Muscle layer of colon (tissue), 2 donors: ENCODE results near the gene TMEM256.

Source experiments
- H3K27ac ChIP-seq: one replicate; pipeline ENCODE4 v1.7.0; 2013; ENCODE audit warnings: low read depth, mild to moderate bottlenecking, low read length, moderate library complexity
- H3K27me3 ChIP-seq, 2 donors: one replicate each; pipeline ENCODE4 v1.7.0; 2013; ENCODE audit warnings: low read length in 2 of 2, mild to moderate bottlenecking in 2 of 2; ENCODE audit not compliant: insufficient read depth in 2 of 2, control insufficient read depth in 1 of 2
- H3K36me3 ChIP-seq: one replicate; pipeline ENCODE4 v1.7.0; 2013; ENCODE audit warnings: mild to moderate bottlenecking, low read length; ENCODE audit not compliant: insufficient read depth
- H3K4me1 ChIP-seq: one replicate; pipeline ENCODE4 v1.7.0; 2013; ENCODE audit warnings: mild to moderate bottlenecking, low read length; ENCODE audit not compliant: insufficient read depth
- H3K4me3 ChIP-seq, 2 donors: one replicate each; pipeline ENCODE4 v1.7.0; 2013; ENCODE audit warnings: low read length in 2 of 2, low read depth in 1 of 2, mild to moderate bottlenecking in 1 of 2, moderate library complexity in 1 of 2
- H3K9ac ChIP-seq: one replicate; pipeline ENCODE4 v1.7.0; 2013; ENCODE audit warnings: low read length
- H3K9me3 ChIP-seq: one replicate; pipeline ENCODE4 v1.7.0; 2013; ENCODE audit warnings: mild to moderate bottlenecking, low read length
- donor health status: abdominal sarcoma.
- donor health status: Adenocarcinoma of cecum.

TMEM256 gene

GRCh38 chr17:7438656-7439460, 35.0 kb upstream of the TMEM256 start:
- H3K27ac ChIP-seq, result no peak overlapping the region

GRCh38 chr17:7437950-7438614, 34.2 kb upstream of the TMEM256 start:
- no peak overlapping the region for H3K4me3 ChIP-seq
- no peaks in the 10 kb centered on the region for H3K36me3 ChIP-seq
- no peak overlapping the region for H3K27ac ChIP-seq
- no peak overlapping the region for H3K9ac ChIP-seq
- no peaks in the 10 kb centered on the region for H3K9me3 ChIP-seq
- peaks cover 38% of the 10 kb centered on the region for H3K4me1 ChIP-seq
- H3K27me3 ChIP-seq, result peaks cover 60 to 94% of the 10 kb centered on the region in 2 donors

More at GRCh38 chr17:7438656-7439460, 35.0 kb upstream of the TMEM256 start:
- H3K9me3 ChIP-seq, result no peaks in the 10 kb centered on the region
- no peak overlapping the region for H3K4me3 ChIP-seq
- H3K4me1 ChIP-seq, result peaks cover 38% of the 10 kb centered on the region
- no peak overlapping the region for H3K9ac ChIP-seq
- no peaks in the 10 kb centered on the region for H3K36me3 ChIP-seq
- peaks cover 60 to 89% of the 10 kb centered on the region in 2 donors for H3K27me3 ChIP-seq

GRCh38 chr17:7437369-7437863, 33.5 kb upstream of the TMEM256 start:
- Histone ChIP-seq H3K27me3 (peaks cover 57 to 89% of the 10 kb centered on the region in 2 donors), H3K9ac (no peak overlapping the region)

GRCh38 chr17:7436556-7437368, 32.9 kb upstream of the TMEM256 start:
- no peak overlapping the region for H3K9ac ChIP-seq
- H3K27me3 ChIP-seq, result peaks cover 56 to 86% of the 10 kb centered on the region in 2 donors
- no peaks in the 10 kb centered on the region for H3K9me3 ChIP-seq
- no peak overlapping the region for H3K27ac ChIP-seq
- peaks cover 38% of the 10 kb centered on the region for H3K4me1 ChIP-seq
- H3K36me3 ChIP-seq, result no peaks in the 10 kb centered on the region
- H3K4me3 ChIP-seq, result peak overlapping the region in 1 of 2 donors; percentile 27

More at GRCh38 chr17:7437369-7437863, 33.5 kb upstream of the TMEM256 start:
- Histone ChIP-seq H3K27ac (no peak overlapping the region), H3K36me3 (no peaks in the 10 kb centered on the region), H3K4me1 (peaks cover 38% of the 10 kb centered on the region), H3K9me3 (no peaks in the 10 kb centered on the region), H3K4me3 (peak overlapping the region in 1 of 2 donors; percentile 27)

GRCh38 chr17:7435676-7436555, 32.0 kb upstream of the TMEM256 start:
- peaks cover 38% of the 10 kb centered on the region for H3K4me1 ChIP-seq
- H3K27me3 ChIP-seq, result peaks cover 47 to 78% of the 10 kb centered on the region in 2 donors

GRCh38 chr17:7432296-7432695, 28.4 kb upstream of the TMEM256 start:
- peaks cover 16 to 41% of the 10 kb centered on the region in 2 donors for H3K27me3 ChIP-seq
- no peak overlapping the region for H3K4me3 ChIP-seq
- peaks cover 13% of the 10 kb centered on the region for H3K4me1 ChIP-seq
- H3K36me3 ChIP-seq, result no peaks in the 10 kb centered on the region
- no peak overlapping the region for H3K9ac ChIP-seq
- no peak overlapping the region for H3K27ac ChIP-seq
- H3K9me3 ChIP-seq, result no peaks in the 10 kb centered on the region

More at GRCh38 chr17:7435676-7436555, 32.0 kb upstream of the TMEM256 start:
- Histone ChIP-seq H3K9ac (no peak overlapping the region), H3K4me3 (peak overlapping the region; percentile 41 to 47), H3K27ac (peak overlapping the region; percentile 12), H3K9me3 (no peaks in the 10 kb centered on the region), H3K36me3 (no peaks in the 10 kb centered on the region)

GRCh38 chr17:7431231-7431630, 27.3 kb upstream of the TMEM256 start:
- Histone ChIP-seq H3K4me3 (no peak overlapping the region), H3K27ac (no peak overlapping the region), H3K9ac (no peak overlapping the region), H3K36me3 (no peaks in the 10 kb centered on the region), H3K4me1 (peaks cover 8% of the 10 kb centered on the region), H3K27me3 (peaks cover 12 to 34% of the 10 kb centered on the region in 2 donors), H3K9me3 (no peaks in the 10 kb centered on the region)

GRCh38 chr17:7429722-7430121, 25.8 kb upstream of the TMEM256 start:
- Histone ChIP-seq H3K9me3 (no peaks in the 10 kb centered on the region), H3K36me3 (no peaks in the 10 kb centered on the region), H3K4me3 (no peak overlapping the region), H3K9ac (no peak overlapping the region), H3K4me1 (no peaks in the 10 kb centered on the region), H3K27me3 (peaks cover 0 to 19% of the 10 kb centered on the region in 2 donors), H3K27ac (no peak overlapping the region)

GRCh38 chr17:7428557-7428956, 24.7 kb upstream of the TMEM256 start, which contains the start of gene SPEM3:
TSS of gene SPEM3 (plus strand) at chr17:7428857. CDS start at chr17:7428903, 46 bp downstream.
- Histone ChIP-seq H3K4me3 (no peak within 1 kb of the TSS), H3K9ac (no peak within 1 kb of the TSS), H3K27ac (no peak within 1 kb of the TSS), H3K36me3 (no peaks in the 10 kb centered on the region), H3K4me1 (no peaks in the 10 kb centered on the region), H3K27me3 (peaks cover 0 to 7% of the 10 kb centered on the region in 2 donors), H3K9me3 (no peaks in the 10 kb centered on the region)

- Histone ChIP-seq H3K36me3 (no peaks in the 10 kb centered on the region), H3K27ac (no peak overlapping the region), H3K4me3 (no peak overlapping the region), H3K4me1 (no peaks in the 10 kb centered on the region), H3K27me3 (peaks cover 0 to 5% of the 10 kb centered on the region in 2 donors), H3K9me3 (no peaks in the 10 kb centered on the region), H3K9ac (no peak overlapping the region)
Observed at GRCh38 chr17:7427549-7427948, 23.7 kb upstream of the TMEM256 start.
